ENCODE measurements around the gene CFAP20.

The CFAP20 gene

GRCh38 chr16:58137581-58137980, 8.4 kb upstream of the CFAP20 start:
- TF ChIP-seq POLR2A (IDR thresholded peaks at IDR 0.05; ENCODE audit: low read depth, low read length): no peak
- no peak for FAIRE-seq
- no peak for DNase-seq (ENCODE audit: insufficient read length, low spot score)

GRCh38 chr16:58128711-58129096, 477 bp downstream of the CFAP20 start:
- no peak for FAIRE-seq
- DNase-seq (ENCODE audit: insufficient read length, low spot score): no peak
- TF ChIP-seq POLR2A (IDR thresholded peaks at IDR 0.05; ENCODE audit: low read depth, low read length): no peak

- TF ChIP-seq POLR2A (IDR thresholded peaks at IDR 0.05; ENCODE audit: low read depth, low read length): no peak
- FAIRE-seq (no peak), DNase-seq (ENCODE audit: insufficient read length, low spot score) (no peak)
Measured at GRCh38 chr16:58128181-58128631, 975 bp downstream of the CFAP20 start.

- DNase-seq (ENCODE audit: insufficient read length, low spot score) (no peak), FAIRE-seq (no peak)
- no peak for TF ChIP-seq POLR2A (IDR thresholded peaks at IDR 0.05; ENCODE audit: low read depth, low read length)
Measured at GRCh38 chr16:58127634-58128033, 1.5 kb downstream of the CFAP20 start.

GRCh38 chr16:58127033-58127556, 2.1 kb downstream of the CFAP20 start:
- no peak for TF ChIP-seq POLR2A (IDR thresholded peaks at IDR 0.05; ENCODE audit: low read depth, low read length)
- DNase-seq (ENCODE audit: insufficient read length, low spot score) (no peak), FAIRE-seq (no peak)

GRCh38 chr16:58126451-58126961, 2.7 kb downstream of the CFAP20 start:
- FAIRE-seq: no peak
- no peak for DNase-seq (ENCODE audit: insufficient read length, low spot score)
- TF ChIP-seq POLR2A (IDR thresholded peaks at IDR 0.05; ENCODE audit: low read depth, low read length): no peak

GRCh38 chr16:58125781-58126335, 3.3 kb downstream of the CFAP20 start:
- FAIRE-seq (no peak), DNase-seq (ENCODE audit: insufficient read length, low spot score) (no peak)
- TF ChIP-seq POLR2A (IDR thresholded peaks at IDR 0.05; ENCODE audit: low read depth, low read length): no peak

GRCh38 chr16:58125041-58125440, 4.1 kb downstream of the CFAP20 start:
- DNase-seq (ENCODE audit: insufficient read length, low spot score) (no peak), FAIRE-seq (no peak)
- TF ChIP-seq POLR2A (IDR thresholded peaks at IDR 0.05; ENCODE audit: low read depth, low read length): no peak

- no peak for TF ChIP-seq POLR2A (IDR thresholded peaks at IDR 0.05; ENCODE audit: low read depth, low read length)
- DNase-seq (ENCODE audit: insufficient read length, low spot score): no peak
- FAIRE-seq: no peak
Measured at GRCh38 chr16:58124601-58124915, 4.6 kb downstream of the CFAP20 start.

GRCh38 chr16:58123896-58124600, 5.1 kb downstream of the CFAP20 start:
- TF ChIP-seq POLR2A (IDR thresholded peaks at IDR 0.05; ENCODE audit: low read depth, low read length): no peak
- DNase-seq (ENCODE audit: insufficient read length, low spot score) (no peak), FAIRE-seq (no peak)

GRCh38 chr16:58121132-58121531, 8.0 kb downstream of the CFAP20 start:
- no peak for TF ChIP-seq POLR2A (IDR thresholded peaks at IDR 0.05; ENCODE audit: low read depth, low read length)
- no peak for DNase-seq (ENCODE audit: insufficient read length, low spot score)
- FAIRE-seq: no peak

- no peak for TF ChIP-seq POLR2A (IDR thresholded peaks at IDR 0.05; ENCODE audit: low read depth, low read length)
- DNase-seq (ENCODE audit: insufficient read length, low spot score) (no peak), FAIRE-seq (no peak)
Measured at GRCh38 chr16:58120234-58120633, 8.9 kb downstream of the CFAP20 start.

- FAIRE-seq: no peak
- no peak for TF ChIP-seq POLR2A (IDR thresholded peaks at IDR 0.05; ENCODE audit: low read depth, low read length)
- no peak for DNase-seq (ENCODE audit: insufficient read length, low spot score)
Measured at GRCh38 chr16:58119509-58119845, 9.7 kb downstream of the CFAP20 start.

GRCh38 chr16:58118801-58119508, 10.2 kb downstream of the CFAP20 start:
- FAIRE-seq: no peak

More at GRCh38 chr16:58118801-58119508, 10.2 kb downstream of the CFAP20 start:
- no peak for DNase-seq (ENCODE audit: insufficient read length, low spot score)
- no peak for TF ChIP-seq POLR2A (IDR thresholded peaks at IDR 0.05; ENCODE audit: low read depth, low read length)
